ENCODE results near the gene GAL3ST3. TPM values are rescaled to one million over a fixed set of nuclear protein-coding genes. Genes with fewer than 3 reads are reported as not detected.
A peak's percentile ranks its signal among the peaks of the same experiment; 100 is the strongest.

The GAL3ST3 gene
- total and polyA plus RNA-seq, 10 of the 15 experiments (the other 5 are each of a cell fraction or from before 2014, with no cell fraction given) = 0.06 to 0.12 TPM; not detected in 8

GRCh38 chr11:66072081-66072480 is 23.1 kb upstream of the GAL3ST3 start:
- H3K4me2 ChIP-seq (ENCODE audit: control insufficient read depth, insufficient read depth) = peak overlapping the region; percentile 97
- no peak overlapping the region for H2AFZ ChIP-seq (ENCODE audit: control insufficient read depth, low read depth, low read length)
- H3K79me2 ChIP-seq (ENCODE audit: control insufficient read depth, insufficient read depth, low read length) = peaks cover 60% of the 10 kb centered on the region
- CTCF ChIA-PET = interaction anchor here (0.9 to 20.0 kb wide), 7 partner anchors 9 to 182 kb away, joined by 5 to 195 read pairs (median 7); partner anchors contain the start of genes CCDC85B and SF3B2
- peak overlapping the region; percentile 74 for H3K27ac ChIP-seq (ENCODE audit: control insufficient read depth, insufficient read depth)
- peaks cover 12 to 25% of the 10 kb centered on the region in 2 experiments for H3K36me3 ChIP-seq (ENCODE audit: control insufficient read depth in 2 of 2, insufficient read depth in 2 of 2, low read length in 1 of 2)
- 0% methylated on average over 3 of the region's 3 CpGs for WGBS (ENCODE audit: insufficient coverage, insufficient replicate concordance, low lambda C conversion rate, missing lambda C conversion rate)
- H3K9ac ChIP-seq (ENCODE audit: control insufficient read depth, insufficient read depth, low read length) = peak overlapping the region; percentile 81
- FAIRE-seq (no peak), ATAC-seq (no peak), DNase-seq (ENCODE audit: low read depth, low spot score) (no peak)
- peak overlapping the region; percentile 94 for H3K4me3 ChIP-seq
- in situ Hi-C loops (cut with MboI) (no loop called here), intact Hi-C loops (cut with micrococcal nuclease; ENCODE audit: unreplicated experiment) (loop anchor here (5.0 kb wide), 1 partner anchor 150 kb away; no protein-coding TSS in a partner anchor)
- peaks cover 22% of the 10 kb centered on the region for H3K4me1 ChIP-seq (ENCODE audit: control insufficient read depth, insufficient read depth, low read length)
- no peaks in the 10 kb centered on the region for H4K20me1 ChIP-seq (ENCODE audit: control insufficient read depth, insufficient read depth)
- H3K9me3 ChIP-seq (replicated peaks; ENCODE audit: control insufficient read depth, insufficient read depth, low read length) = no peaks in the 10 kb centered on the region
- TF ChIP-seq SMAD5 (IDR thresholded peaks at IDR 0.05; ENCODE audit: low read depth) (no peak), SRF (IDR thresholded peaks at IDR 0.05; ENCODE audit: low read depth in 2 of 2, low read length in 2 of 2) (no peak), WRNIP1 (IDR thresholded peaks at IDR 0.05; ENCODE audit: borderline replicate concordance, low read depth, low read length) (no peak), KLF5 (IDR thresholded peaks at IDR 0.05; ENCODE audit: partially characterized antibody) (no peak), MEF2A (IDR thresholded peaks at IDR 0.05; ENCODE audit: insufficient read depth, low read depth, low read length) (no peak), MEF2B (IDR thresholded peaks at IDR 0.05; ENCODE audit: partially characterized antibody, poor library complexity, severe bottlenecking) (no peak), BHLHE40 (IDR thresholded peaks at IDR 0.05; ENCODE audit: borderline replicate concordance in 1 of 2, low read depth in 2 of 2, low read length in 1 of 2) (no peak), RBBP5 (conservative IDR thresholded peaks at IDR 0.05) (no peak), SREBF1 (IDR thresholded peaks at IDR 0.05; ENCODE audit: low read length) (no peak), ESRRA (IDR thresholded peaks at IDR 0.05; ENCODE audit: low read length) (no peak)
- no peaks in the 10 kb centered on the region for H3K27me3 ChIP-seq (replicated peaks in 1 of 2; ENCODE audit: control insufficient read depth in 2 of 2, insufficient read depth in 2 of 2, low read length in 1 of 2)
- SMC1A ChIA-PET (ENCODE audit: uncharacterized antibody, unreplicated experiment) = interaction anchor here (1.1 to 17.7 kb wide), 11 partner anchors 8 to 150 kb away, joined by 3 to 265 read pairs (median 5); no protein-coding TSS in a partner anchor
- POLR2A ChIA-PET = interaction anchor here (0.8 to 6.3 kb wide), 9 partner anchors 9 to 64 kb away, joined by 3 to 56 read pairs (median 10); partner anchors contain the start of gene SF3B2
- RAD21 ChIA-PET (ENCODE audit: unreplicated experiment) = interaction anchor here (0.6 to 7.3 kb wide), 10 partner anchors 9 to 66 kb away, joined by 5 to 81 read pairs (median 12); partner anchors contain the start of gene SF3B2
- no TSS peak for BruUV-seq (replicated peaks)
